ENCODE results near the gene SKP1.

The SKP1 gene

DNA sequence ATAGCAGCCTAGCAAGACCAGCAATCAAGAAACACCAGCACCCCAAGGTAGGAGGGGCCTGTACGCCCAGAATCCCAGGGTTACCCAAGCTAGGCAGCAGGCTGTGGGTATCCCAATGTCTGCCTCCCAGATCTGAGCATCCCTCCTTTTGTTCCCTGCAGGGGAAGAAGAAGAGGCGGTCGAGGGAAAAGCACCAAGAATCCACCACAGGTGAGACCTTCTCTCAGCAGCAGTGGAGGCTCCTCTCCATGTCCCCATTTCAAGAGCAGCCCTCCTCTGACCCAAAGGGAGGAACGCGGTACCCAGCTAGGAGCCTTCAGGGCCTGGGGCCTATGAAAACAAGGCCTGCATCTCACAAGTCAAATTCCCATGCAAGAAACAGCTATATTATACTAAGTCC is 33.3 kb downstream of the SKP1 start:
- no peak for DNase-seq

DNA sequence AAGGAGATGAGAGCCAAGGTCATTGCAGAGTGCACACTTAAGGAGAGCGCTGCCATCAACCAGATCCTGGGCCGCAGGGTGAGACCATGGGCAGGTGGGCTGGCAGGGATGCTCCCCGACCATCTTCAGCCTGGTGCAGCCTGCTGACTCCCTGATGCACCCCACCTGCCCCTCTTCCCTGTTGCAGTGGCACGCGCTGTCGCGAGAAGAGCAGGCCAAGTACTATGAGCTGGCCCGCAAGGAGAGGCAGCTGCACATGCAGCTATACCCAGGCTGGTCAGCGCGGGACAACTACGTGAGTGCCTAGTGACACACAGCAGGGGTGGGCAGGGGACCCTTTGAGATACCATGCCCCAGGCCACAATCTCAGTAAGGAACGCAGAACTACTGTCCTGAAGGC is 33.9 kb downstream of the SKP1 start:
- no peak for DNase-seq

DNA sequence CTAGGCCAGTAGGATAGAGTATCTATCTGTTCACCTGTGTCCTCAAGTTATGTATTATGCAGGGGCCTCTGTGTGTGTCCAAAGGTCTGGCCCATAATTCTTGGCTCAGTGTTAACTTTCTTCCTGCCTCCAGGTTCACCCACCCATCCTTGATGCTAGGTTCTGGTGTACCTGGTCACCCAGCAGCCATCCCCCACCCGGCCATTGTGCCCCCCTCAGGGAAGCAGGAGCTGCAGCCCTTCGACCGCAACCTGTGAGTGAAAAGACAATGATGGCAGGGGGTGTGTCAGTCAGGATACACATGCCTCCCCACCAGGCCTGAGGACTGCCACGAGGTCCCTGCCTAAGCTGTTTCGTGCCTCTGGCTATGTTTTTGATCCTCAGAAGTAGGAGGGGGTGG is 34.7 kb downstream of the SKP1 start:
- no peak for DNase-seq

DNA sequence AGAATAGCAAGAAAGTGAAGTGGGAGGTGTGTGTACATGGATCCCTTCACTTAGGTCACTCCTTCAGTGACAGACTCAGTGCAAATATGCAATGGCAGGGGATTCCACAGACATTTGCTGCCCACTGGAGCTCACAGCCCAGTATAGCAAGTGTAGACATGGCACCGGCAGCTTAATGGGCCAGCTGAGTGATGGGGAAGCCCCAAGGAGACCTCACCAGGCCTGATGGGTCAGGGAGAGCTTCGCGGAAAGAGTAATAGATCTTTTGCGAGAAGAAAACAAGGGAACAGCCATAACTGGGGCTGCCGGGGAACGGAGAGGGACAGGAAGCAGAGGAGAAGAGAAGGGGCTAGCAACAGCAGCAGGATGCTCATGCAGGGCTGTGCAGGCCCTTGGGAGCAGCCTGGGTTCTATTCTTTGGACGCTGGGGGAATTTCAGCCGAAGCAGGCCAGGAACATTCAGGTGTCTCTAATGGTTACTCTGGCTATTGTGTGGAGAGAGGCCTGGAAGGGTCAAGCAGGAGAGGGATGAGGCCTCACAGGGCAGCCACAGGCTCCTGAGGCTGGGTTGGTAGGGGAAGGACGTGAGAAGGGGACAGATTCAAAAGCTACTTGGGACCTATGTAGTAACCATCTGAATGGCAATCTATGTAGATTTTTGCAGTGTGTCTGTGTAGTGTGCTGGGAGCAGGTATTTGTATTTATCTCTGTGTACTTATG is 35.3 kb downstream of the SKP1 start:
- DNase-seq, result no peak

DNA sequence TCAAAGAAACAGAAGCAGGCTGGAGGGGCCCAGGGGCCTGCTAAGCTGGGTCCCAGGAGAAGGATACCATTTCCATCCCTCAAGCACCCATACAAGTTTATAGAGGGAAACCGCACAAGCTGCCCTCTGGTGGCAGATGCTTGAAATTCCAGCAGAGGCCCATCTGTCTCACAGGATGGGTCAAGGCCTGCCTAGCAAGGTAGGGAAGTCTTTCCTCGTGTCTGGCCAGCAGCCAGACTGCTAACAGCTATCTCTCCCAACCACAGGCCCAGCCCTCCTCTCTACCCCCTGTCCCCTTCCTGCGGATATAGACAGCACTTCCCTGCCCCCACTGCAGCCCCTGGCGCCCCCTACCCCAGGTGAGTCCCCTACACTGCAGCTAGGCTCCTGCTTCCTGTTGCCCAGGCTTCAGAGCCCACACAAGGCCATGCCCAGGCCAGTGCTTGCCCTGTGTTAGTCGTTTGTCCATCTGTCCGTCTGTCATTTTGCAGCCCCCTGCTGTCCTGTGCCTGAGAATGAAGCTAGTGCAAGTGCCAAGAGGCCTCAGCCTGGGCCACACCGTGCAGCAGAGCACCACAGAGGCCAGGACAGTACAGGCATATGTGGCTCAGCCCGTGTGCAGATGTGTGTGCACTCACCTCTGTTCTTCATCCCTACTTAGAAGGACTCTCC is 36.1 kb downstream of the SKP1 start:
- DNase-seq, result no peak

DNA sequence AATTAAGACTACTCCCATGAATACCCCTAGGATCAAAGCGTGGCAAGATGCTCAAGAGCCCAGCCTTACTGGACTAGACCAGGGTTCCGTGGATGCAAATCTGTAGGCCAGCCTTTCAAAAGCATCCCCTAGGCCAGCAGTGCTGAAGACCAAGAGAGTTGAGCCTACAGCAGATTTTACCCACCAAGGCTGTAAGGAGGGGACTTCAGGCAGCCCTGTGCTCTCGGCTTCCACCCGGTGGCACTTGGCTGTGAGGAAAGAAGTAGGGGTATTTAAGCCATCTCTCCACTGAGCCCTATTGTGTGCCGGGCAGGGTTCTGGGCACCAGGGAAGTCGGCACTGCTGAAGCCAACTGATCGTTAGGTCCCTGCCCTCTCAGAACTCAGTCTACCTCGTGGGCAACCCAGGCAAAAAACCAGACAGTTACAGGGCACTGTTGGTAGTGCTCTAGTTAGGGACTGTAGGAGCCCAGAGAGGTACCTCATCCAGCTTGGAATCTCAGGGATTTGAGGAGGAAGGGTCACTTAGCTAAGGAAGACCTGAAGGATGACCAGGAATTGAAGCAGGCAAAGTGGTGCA is 36.8 kb downstream of the SKP1 start:
- DNase-seq, result no peak

DNA sequence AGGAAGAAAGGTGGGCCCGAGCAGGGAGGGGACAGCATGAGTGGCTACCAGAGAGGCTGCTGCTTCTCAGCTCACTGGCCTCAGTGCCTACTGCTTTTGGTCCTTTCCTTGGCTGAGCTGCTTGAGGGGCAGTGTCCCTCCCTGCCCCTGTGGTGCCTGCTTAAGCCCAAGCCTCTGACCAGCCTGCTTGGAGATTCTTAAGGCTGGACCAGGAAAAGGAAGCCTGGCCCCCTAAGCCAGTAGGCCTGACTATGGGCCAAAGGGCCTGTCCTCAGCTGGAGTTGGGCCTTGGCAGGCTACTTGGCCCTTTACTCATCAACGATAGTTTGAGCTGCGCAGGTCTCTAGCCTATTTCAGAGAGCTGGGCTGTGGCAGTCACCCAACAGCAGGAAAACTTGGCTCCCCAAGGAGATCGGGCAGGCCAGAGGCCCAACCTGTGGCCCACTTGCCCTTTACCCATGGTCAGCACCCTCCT is 37.3 kb downstream of the SKP1 start:
- DNase-seq, result no peak

DNA sequence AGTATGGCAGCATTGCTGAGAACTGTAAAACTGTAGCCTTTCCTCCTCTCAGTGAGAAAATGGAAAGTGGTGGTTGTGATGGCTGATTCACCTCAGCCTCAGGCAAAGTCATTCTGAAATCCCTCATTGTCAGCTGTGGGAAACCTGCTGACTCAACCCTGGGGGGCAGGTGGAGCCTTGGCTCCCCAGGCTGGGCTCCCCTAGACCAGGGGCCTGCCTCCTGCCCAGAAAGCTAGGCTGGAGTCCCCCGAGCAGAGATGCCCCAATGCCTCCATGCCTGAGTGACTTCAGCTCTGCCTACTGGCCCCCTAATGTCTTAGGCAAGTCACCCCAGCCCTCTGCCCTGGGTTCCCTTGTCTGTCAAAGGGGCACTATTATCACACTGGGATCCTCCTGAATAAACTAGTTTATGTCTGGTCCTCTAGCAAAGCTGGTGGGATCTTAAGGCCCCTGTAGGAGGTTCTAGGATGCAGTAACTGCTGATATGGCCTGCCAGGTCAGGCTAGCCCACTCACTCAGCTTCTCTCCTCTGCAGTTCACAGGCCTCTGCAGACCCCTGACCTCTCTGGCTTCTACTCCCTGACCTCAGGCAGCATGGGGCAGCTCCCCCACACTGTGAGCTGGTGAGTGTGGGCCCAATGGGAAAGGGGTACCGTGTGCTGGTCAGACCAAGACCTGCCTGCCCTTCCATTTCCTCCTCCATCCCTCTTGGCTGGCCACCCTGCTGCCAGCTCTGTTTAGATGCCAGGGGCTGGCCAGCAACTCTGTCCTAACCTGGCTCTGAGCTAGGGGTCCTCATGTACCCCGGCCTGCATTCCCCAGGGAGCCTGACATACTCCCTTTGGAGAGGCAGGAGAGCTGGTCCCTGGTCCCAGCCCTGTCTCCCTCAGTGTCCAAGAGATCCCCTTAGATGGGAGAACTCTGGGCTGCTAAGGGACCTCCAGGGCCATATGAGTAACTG is 38.1 kb downstream of the SKP1 start:
- no peak for DNase-seq

DNA sequence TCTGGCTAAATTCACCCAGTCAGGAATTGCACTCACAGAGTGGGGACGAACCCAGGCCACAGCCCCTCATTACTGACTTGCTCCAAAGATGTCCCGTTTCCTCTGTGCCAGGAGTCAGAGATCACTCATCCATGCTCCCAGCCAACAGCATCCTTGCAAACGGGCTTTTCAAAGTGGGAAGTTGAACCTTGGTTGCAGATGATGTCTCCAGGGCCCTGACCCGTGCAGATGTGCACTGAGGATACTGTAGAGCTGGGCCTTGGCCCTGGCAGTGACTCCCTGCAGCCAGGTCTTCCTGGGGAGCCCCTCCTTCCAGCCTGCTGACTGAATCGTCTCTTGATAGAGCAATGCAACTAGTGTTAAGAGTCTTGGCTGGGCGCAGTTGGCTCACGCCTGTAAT is 40.0 kb downstream of the SKP1 start:
- DNase-seq, result no peak

DNA sequence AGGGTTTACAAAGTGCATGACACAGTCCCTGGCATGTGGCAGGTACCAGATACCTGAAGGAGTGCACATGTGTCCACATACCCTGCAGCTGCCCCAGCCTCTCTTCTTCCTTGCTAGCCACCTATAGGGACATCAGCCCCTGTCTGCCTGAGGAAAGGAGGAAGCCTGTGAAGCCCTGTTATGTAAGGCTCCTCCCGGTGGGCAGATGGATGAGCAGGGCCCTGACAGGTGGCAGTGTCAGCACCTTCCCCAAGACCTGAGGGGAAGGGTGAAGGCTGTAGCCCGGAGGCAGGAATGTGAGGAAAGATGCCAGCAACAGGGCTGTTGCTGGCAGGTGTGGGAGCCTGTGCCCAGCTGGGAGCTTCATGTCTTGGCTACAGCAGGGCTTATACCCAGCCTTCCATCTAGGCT is 40.5 kb downstream of the SKP1 start:
- no peak for DNase-seq

DNA sequence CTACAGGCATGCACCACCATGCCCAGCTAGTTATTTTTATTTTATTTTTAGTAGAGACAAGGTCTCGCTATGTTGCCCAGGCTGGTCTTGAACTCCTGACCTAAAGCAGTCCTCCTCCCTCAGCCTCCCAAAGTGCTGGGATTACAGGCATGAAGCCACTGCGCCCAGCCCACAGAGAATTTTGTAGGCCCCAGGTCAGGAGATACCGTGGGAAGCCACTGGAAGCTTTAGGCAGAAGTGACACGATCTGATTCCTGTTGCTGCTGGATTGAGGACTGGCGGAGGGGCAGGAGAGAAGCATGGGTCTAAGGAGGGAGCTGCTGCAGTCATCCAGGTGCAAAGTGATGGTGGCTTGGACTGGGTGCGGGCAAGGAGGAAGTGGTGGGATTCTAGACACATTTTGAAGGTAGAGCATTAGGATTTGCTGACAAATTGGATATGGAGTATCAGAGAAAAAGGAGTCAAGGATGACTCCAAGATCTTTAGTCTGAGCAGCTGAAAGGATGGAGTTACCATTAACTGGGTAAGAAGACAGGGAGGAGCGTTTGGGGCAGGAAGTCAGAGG is 41.6 kb downstream of the SKP1 start:
- DNase-seq, result no peak

DNA sequence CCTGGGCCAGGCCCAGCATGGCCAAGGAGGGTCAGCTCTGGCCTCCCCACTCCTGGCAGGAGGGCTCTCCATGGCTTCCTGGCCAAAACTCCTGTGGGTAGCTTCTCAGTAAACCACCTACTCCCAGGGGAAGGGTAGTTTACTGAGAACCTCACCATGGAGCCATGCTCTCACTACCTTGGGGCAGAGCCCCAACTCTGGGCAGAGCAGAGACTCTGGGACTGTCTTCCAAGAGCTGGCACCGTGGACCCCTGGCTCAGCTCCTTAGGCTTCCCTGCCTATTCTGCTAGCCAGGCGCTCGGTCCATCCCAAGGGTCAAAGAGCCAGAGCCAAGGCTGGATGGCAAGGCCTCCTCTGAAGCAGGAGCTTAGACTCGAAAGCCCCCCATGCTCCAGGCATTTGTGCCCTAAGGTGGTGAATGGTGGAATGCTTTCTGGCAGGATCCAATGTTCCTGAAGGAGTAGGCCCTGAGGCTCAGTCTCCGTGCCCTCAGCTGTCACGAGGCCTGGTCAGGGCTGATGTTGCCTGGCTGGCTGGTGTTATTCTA is 42.7 kb downstream of the SKP1 start:
- no peak for DNase-seq

DNA sequence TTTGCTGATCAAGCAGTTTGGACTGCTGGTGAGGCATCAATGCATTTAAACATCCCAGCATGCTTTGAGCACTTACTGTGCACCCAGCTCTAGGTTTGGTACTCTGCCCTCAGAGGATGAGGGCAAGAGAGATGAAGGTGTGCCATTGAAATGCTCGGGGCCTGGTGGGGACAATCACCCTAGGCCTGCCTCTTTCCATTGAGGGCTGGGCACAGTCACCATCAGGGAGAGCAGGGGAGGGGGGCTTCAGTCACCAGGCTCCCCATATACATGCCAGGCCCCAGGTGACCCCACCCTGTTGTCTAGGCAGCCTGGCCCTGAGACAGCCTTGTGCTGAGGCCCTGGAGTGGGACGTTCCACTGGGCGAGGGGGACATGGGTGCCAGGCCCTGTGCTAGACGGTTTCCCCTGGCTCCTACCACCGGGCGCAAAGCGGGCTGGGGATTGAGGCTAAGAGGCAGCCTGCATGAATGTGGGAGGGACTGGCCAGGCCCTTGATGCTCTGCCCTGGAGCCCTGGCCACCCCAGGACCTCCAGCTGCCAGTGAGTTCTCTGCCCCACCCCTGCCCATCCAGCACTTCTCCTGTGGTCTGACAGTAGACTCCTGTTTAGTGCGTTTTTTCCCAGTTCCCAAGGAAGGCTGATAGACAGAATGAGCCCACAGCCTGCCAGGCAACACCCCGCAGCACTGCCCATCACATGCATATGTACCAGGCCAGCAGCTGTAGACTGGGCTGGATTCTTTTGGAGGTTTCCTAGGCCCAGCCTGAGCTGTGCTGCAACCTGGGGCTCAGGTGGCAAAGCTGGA is 43.4 kb downstream of the SKP1 start:
- no peak for DNase-seq

DNA sequence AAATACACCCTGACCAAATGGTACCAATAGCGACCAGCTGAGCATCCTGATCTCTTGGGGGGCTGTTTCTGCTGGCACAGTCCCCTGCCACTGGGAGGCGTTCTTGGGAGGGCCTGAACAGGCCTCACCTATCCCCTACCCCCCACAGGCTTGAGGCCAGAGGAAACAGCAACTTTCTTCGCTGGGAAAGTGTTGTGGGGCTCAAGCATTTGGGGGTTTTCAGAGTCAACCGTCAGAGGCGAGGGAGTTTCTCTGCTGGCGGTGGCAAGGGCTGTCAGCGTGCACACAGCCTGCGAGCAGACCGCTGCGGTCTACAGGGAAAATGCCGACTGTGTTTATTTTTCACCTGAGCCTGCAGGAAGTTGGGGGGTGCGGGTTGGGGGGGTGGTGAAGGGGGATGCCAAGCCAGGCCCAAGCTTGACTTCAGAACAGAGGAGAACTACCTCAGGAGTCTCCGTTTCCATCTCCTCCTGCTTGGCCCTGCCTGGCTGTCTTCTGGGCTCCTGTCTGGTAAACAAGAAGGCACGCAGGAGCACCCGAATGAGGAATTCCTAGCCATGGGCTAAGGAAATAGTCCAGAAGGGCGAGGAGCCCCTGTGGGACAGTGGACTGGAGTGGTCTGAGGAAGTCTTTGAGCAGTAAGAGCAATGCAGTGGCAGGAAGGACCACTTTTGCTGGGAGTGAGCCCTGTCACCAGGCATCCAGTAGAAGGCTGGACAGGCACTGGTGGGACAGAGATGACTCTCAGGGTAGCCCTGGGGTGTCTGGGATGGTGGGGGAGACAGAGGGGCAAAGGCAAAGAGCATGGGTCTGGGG is 44.2 kb downstream of the SKP1 start:
- peak; percentile 65 for DNase-seq

DNA sequence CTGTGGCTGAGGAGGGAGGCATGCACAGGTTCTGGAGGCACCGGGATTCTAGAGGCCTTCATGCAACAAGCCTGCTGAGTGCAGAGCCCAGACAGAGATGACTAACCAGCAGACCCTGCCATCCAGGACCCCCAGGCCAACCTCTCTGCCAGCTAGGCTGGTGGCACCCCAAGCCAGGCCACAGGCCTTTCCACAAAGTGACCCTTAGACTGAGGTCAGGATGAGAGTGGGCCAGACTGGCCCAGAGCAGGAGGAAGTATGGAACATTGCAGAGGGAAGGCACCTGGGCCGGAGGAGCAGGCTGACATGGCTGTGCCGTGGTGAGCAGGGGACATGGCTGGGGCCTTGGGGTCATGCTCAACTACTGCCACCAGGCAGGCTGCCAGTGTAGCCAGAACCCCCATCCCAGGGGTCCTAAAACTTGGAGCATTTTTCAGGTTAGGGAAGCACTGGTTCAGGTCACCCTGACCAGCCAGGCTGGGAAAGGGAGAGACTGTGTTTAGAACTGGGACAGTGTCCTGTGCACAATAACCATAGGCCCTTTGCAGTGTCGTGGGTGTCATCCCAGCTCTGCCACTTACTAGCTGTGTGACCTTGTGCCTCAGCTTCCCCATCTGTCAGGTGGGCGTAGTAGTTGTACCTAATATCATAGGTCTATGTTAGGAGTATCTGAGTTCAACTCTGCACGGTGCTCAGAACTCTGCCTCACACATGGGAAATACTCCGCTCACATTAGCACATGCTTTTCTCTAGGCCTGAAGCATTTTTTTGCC is 45.0 kb downstream of the SKP1 start:
- DNase-seq, result no peak

DNA sequence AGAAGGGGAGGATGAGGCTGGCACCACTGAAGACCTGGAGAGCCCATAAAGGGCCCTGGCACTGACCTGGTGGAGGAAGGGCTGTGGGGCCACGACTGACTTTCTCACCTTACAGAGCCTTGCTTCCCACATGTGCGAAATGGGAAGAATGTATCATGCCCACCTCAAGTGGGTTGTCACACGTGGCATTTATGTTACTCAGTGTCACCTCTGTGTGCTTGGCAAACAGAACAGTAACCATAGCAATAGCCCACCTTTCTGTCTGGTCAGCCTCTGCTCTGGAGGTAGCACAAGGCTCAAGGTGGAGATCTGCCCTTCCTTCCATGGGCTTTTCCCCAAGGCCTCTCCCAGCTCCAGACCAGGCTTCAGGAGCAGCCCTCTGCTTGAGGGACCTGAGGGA is 45.6 kb downstream of the SKP1 start:
- DNase-seq, result no peak

DNA sequence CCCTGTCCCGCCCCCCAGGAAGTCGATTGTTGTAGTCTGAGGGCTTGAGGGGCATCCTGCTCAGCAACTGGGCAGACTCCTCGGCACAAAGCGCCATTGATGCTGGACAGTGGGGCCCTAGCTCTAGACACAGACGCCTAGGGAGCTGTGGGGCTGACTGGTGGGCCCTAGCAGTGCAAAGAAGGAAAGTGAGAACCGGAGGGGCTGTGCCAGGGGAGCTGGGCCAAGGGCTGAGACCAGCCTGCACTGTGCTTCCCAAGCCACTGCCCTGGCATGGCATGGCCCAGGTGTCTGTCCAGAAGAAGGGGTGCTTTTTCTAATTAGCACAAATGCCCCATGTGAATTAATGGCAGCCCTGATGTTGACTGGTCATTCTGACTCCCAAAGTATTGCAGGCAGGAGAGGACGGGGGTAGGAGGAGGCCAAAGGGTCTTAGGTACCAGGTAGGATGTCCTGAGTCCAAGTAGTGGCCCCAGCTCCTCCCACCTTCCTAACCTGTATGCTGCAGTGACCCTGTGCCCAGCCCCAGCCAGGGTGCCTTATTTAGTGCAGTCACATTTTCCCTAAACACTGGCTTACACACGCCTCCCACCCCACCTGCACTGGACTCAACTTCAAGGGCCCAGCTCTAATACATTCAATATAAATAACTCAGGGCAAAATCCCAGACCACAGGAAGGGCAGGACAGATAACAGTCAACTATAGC is 46.4 kb downstream of the SKP1 start:
- no peak for DNase-seq

DNA sequence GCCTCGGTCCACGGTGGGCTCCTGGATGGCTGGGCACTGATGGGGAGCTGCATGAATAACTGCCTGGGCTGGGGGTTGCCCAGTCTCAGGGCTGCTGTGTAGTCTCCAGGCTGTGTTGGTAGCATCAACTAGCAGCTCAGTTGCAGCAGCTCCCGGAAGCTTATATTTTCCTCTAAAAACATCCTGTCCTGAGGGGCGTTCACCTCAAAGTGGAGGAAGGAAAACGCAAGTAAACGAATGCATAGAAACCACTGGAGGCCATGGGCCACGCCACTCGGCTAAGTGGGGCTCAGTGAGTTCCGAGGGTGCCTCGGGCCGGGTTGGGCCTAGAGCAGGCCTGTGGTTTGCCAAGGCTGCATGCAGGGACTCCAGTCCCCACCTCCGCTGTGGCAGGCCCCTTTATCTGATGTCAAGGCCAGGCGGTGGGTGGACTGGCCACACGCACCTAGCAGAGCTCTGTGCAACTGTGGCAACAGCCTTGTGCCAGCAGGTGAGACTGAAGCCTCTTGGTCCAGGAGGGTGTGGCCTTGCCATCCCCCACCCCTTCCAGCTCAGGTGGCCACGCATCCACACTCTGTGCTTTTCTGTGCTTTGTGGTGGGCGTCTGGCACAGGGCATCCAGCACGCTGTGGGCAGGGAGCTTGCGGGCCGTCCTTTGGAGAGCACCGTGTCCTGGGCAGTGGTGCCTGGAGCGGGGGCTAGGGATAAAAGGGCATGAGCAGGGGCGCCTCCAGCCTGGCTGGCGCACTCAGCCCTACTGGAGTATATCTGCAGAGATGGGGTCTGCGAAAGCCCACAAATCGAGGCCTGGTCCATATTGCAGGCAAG is 47.1 kb downstream of the SKP1 start:
- DNase-seq, result no peak
